HepG2 (cell line): Measurements from ENCODE around the gene CAPRIN1. TPM values are rescaled to one million over a fixed set of nuclear protein-coding genes. Genes with fewer than 3 reads are reported as not detected.

Source experiments
- ATAC-seq: fragments of 200-7000 bp; cut with Tn5 transposase; 3 replicates; pipeline ENCODE4 v1.9.1; 2020; ENCODE audit warnings: mild to moderate bottlenecking, moderate library complexity
- BruUV-seq: library from RNA; stranded (reverse); fragments of 400-500 nt; replicated peaks from 2 replicates; lab custom pipeline; 2021; lab: Mats Ljungman, UMichigan
- CTCF ChIA-PET: fragments of 300-600 bp; formaldehyde crosslinking; extraction: SDS; loops from one replicate; lab custom pipeline; 2021; ENCODE audit warnings: low total read pairs, inconsistent platforms, low intra/inter-chr PET ratio; lab: Yijun Ruan, JAX
- POLR2A ChIA-PET: fragments of 350-600 bp; sonication (Branson Sonifier 250); formaldehyde crosslinking; loops from one replicate; lab custom pipeline; 2020; ENCODE audit warnings: antibody characterized with exemption, inconsistent platforms; lab: Yijun Ruan, JAX
- DNase-seq: peaks from one replicate; pipeline ENCODE4 v3.0.0-alpha.2; 2015; ENCODE audit warnings: low spot score
- FAIRE-seq: peaks from 3 replicates; lab custom pipeline; 2011; peaks lifted over from hg19 to GRCh38; lab: Jason Lieb, UNC
- H2AFZ ChIP-seq: one replicate; pipeline ENCODE4 v1.6.1; 2011; ENCODE audit warnings: low read length, inconsistent platforms
- H3K27ac ChIP-seq: fragments of 300-600 bp; 3 replicates; pipeline ENCODE4 v1.8.0; 2011; ENCODE audit warnings: mixed run types, mild to moderate bottlenecking, mixed read lengths, low read length, inconsistent platforms; ENCODE audit not compliant: insufficient read depth; ENCODE audit errors: extremely low read length
- H3K27me3 ChIP-seq, 2 experiments: fragments of 200-600 bp in 1 of 2; 2 replicates in 1 of 2; 3 replicates in 1 of 2; pipeline versions ENCODE4 v1.6.0 to v1.8.0; 2011; ENCODE audit warnings: low read length in 2 of 2, mild to moderate bottlenecking in 2 of 2, moderate library complexity in 2 of 2, inconsistent platforms in 1 of 2; ENCODE audit not compliant: insufficient read depth in 2 of 2, control insufficient read depth in 1 of 2
- H3K36me3 ChIP-seq, 2 experiments: fragments of 200-600 bp in 1 of 2; replicated peaks in 1 of 2; 2 replicates in 1 of 2; 3 replicates in 1 of 2; pipeline versions ENCODE4 v1.5.1 to v1.8.0; 2011; ENCODE audit warnings: low read length in 2 of 2, inconsistent platforms in 1 of 2; ENCODE audit not compliant: insufficient read depth in 2 of 2, control insufficient read depth in 1 of 2
- H3K4me1 ChIP-seq: 2 replicates; pipeline ENCODE4 v1.5.1; 2012; ENCODE audit warnings: low read length, inconsistent platforms; ENCODE audit not compliant: insufficient read depth
- H3K4me2 ChIP-seq: 2 replicates; pipeline ENCODE4 v1.6.0; 2011; ENCODE audit warnings: low read depth, low read length, inconsistent platforms
- H3K4me3 ChIP-seq, 3 experiments: fragments of 200-600 bp in 1 of 3; sonication (generic), shearing (Covaris generic) in 1 of 3; replicated peaks in 1 of 3; 2 replicates each; pipeline ENCODE4 v1.5.1; 2011 to 2016; ENCODE audit warnings: low read length in 3 of 3, inconsistent platforms in 2 of 3, low read depth in 2 of 3, mild to moderate bottlenecking in 2 of 3, control low read depth in 1 of 3, mixed read lengths in 1 of 3; ENCODE audit not compliant: insufficient read depth in 1 of 3
- H3K79me2 ChIP-seq: one replicate; pipeline ENCODE4 v1.6.1; 2011; ENCODE audit warnings: low read length, inconsistent platforms; ENCODE audit not compliant: insufficient read depth
- H3K9ac ChIP-seq: 2 replicates; pipeline ENCODE4 v1.6.0; 2011; ENCODE audit warnings: mild to moderate bottlenecking, low read depth, low read length, inconsistent platforms; ENCODE audit not compliant: insufficient read depth
- H3K9me3 ChIP-seq: 2 replicates; pipeline ENCODE4 v1.5.1; 2012; ENCODE audit warnings: mild to moderate bottlenecking, low read length
- H4K20me1 ChIP-seq: 2 replicates; pipeline ENCODE4 v1.6.0; 2011; ENCODE audit warnings: inconsistent platforms, mild to moderate bottlenecking, low read length, moderate library complexity; ENCODE audit not compliant: insufficient read depth
- ATRX ChIP-seq: sonication (generic); formaldehyde crosslinking; IDR thresholded peaks from 2 replicates; pipeline ENCODE4 v1.4.0; 2020; ENCODE audit warnings: missing genetic modification reagents, borderline replicate concordance
- BCLAF1 ChIP-seq: fragments of 450-650 bp; IDR thresholded peaks from 2 replicates; pipeline ENCODE4 v1.6.1; 2017; ENCODE audit warnings: mild to moderate bottlenecking
- E2F1 ChIP-seq: sonication (generic); formaldehyde crosslinking; IDR thresholded peaks from 2 replicates; pipeline ENCODE4 v1.5.0; 2020; ENCODE audit warnings: missing genetic modification reagents
- GTF3A ChIP-seq: sonication (generic); formaldehyde crosslinking; conservative IDR thresholded peaks from 2 replicates; pipeline ENCODE4 v1.4.0; 2020; ENCODE audit warnings: mild to moderate bottlenecking, missing genetic modification reagents
- TAF15 ChIP-seq: fragments of 200-400 bp; formaldehyde crosslinking; IDR thresholded peaks from one replicate; pipeline ENCODE4 v1.6.1; 2018; ENCODE audit warnings: mild to moderate bottlenecking, low read depth, low read length; ENCODE audit not compliant: poor library complexity, severe bottlenecking
- ZBTB42 ChIP-seq: sonication (generic); formaldehyde crosslinking; IDR thresholded peaks from 2 replicates; pipeline ENCODE4 v1.5.0; 2020; ENCODE audit warnings: mild to moderate bottlenecking, missing genetic modification reagents
- ZNF230 ChIP-seq: sonication (generic); formaldehyde crosslinking; IDR thresholded peaks from 2 replicates; pipeline ENCODE4 v1.4.0; 2020; ENCODE audit warnings: mild to moderate bottlenecking, missing genetic modification reagents
- ZNF749 ChIP-seq: sonication (generic); formaldehyde crosslinking; IDR thresholded peaks from 2 replicates; pipeline ENCODE4 v1.8.0; 2022; ENCODE audit warnings: mild to moderate bottlenecking, missing genetic modification reagents, moderate library complexity, borderline replicate concordance
- ZNF777 ChIP-seq: sonication (generic); formaldehyde crosslinking; IDR thresholded peaks from 2 replicates; pipeline ENCODE4 v1.4.0; 2020; ENCODE audit warnings: missing genetic modification reagents
- ZNF891 ChIP-seq: sonication (generic); formaldehyde crosslinking; IDR thresholded peaks from 2 replicates; pipeline ENCODE4 v1.5.0; 2020; ENCODE audit warnings: mild to moderate bottlenecking, missing genetic modification reagents
- WGBS: methylation state at CpG from one replicate; pipeline ENCODE4 v1.1.6; 2017; ENCODE audit warnings: low lambda C conversion rate; 5-methylcytosine and 5-hydroxymethylcytosine counted together
- in situ Hi-C: cut with HindIII; loops from 2 replicates; pipeline ENCODE4 v1.10.0; 2017; ENCODE audit warnings: low pct_unique_long_range_greater_than_20kb; ENCODE audit not compliant: extremely low pct_ligation_motif_present
- intact Hi-C: fragments of 100-400 bp; cut with micrococcal nuclease; formaldehyde crosslinking; loops from one replicate; pipeline ENCODE4 v1.10.0; 2022; ENCODE audit not compliant: unreplicated experiment
- polyA plus RNA-seq, 8 experiments: library from polyadenylated mRNA; depleted of rRNA in 3 of 8; stranded (reverse) in 7 of 8; unstranded in 1 of 8; fragments of >200 nt; fragmentation: Illumina TruSeq in 4 of 8; extraction: Trizol in 4 of 8; gene quantifications; 2 replicates each; pipeline versions ENCODE4 v1.2.1 to v1.2.3, GENCODE V29; 2011 to 2016; ENCODE audit warnings: low read depth in 4 of 8, missing spikeins in 1 of 8, mixed read lengths in 1 of 8; ENCODE audit not compliant: insufficient read depth in 1 of 8
- total RNA-seq, 5 experiments: library from RNA; depleted of rRNA; stranded (reverse); fragments of >200 nt; fragmentation: Illumina TruSeq; extraction: Trizol; gene quantifications; 2 replicates each; pipeline ENCODE4 v1.2.3, GENCODE V29; 2016; ENCODE audit warnings: low read depth in 1 of 5
- TF ChIP-seq, protein P1 (sequence below): sonication (generic); formaldehyde crosslinking; IDR thresholded peaks from 2 replicates; pipeline ENCODE4 v1.4.0; 2020; ENCODE audit warnings: missing genetic modification reagents, borderline replicate concordance
- TF ChIP-seq, protein P2 (sequence below): sonication (generic); formaldehyde crosslinking; IDR thresholded peaks from 2 replicates; pipeline ENCODE4 v1.5.1; 2020; ENCODE audit warnings: missing genetic modification reagents, mild to moderate bottlenecking, borderline replicate concordance

Gene CAPRIN1
- total and polyA plus RNA-seq, 2 of the 13 experiments (the other 11 are each of a cell fraction or from before 2014, with no cell fraction given), result 114 to 162 TPM

DNA sequence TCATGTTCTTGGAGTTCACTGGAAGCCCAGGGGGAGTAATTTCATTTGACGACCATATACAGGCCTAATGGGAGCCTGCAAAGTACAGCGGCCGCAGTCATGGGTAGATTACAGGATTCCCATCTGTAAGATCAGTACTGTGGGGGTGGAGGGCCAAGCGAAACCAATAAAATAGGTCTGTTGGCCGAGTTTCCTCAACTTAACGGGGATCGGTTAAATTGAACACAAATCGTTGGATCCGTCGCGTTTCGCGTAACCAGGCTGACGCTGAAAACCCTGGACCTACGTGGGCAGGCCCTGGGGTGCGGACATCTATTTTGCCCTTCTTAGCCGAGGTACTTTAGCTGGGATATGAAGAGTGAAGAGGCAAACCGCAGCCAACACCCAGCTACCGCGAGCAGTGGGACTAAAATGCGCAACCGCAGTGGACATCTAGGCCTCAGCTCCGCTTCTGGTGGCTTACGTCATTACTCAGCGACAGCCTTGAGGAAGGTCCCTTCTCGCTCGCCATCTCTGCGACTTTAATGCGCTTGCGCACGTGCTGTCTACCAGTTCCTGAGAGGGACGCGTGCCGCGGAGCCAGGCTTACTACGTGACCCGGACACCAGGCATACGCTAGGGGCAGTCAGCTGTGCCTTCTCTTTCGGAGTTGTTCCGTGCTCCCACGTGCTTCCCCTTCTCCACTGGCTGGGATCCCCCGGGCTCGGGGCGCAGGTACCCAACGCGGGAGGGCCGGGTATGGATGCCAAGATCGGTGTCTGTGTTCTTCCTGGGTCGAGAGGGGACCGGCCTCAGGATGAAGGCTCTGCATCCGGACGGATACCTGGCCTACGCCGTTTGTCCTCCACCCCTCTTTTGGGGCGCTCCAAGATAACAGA lies 53.8 kb downstream of the CAPRIN1 start, which contains the start of gene NAT10 (continued):
- TF ChIP-seq BCLAF1, result no peak

DNA sequence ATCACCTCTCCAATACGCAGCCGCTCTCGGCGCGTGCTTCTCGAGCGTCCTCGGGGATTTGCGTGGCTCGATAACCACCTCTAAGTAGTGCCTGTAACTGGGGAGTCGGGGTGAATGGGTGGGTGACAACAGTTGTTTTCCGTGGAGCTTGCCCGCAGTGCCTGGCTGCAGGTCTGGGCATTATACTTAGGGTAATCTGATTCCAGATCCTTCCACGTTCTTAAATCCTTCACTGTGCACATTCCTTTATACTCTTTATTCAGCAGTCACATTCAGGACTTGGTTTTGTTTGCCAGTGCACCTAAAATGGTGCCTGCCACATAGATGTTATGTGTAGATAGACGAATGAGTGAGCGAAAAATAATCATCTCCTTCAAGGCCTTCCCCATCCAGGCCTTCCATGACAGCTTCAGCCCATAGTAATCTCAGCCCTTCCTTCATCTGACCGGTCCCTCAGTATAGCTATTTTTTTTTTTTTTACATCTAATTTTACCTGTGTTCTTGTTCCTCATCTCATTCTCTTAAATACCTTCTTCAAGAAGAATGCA lies 54.5 kb downstream of the CAPRIN1 start:
- intact Hi-C loops, result loop anchor here (1.0 kb wide), 2 partner anchors 55 to 109 kb away; partner anchors contain the start of gene CAPRIN1
- ChIA-PET POLR2A (interaction anchor here (0.9 to 2.2 kb wide), 8 partner anchors 9 to 810 kb away, joined by 3 to 30 read pairs (median 6); partner anchors contain the start of genes ABTB2, APIP, CAPRIN1 and PDHX), CTCF (no interaction called here)
- Histone ChIP-seq H2AFZ (no peak overlapping the region), H3K27me3 (no peaks in the 10 kb centered on the region; a peak in 1 of 5 replicates), H4K20me1 (no peaks in the 10 kb centered on the region), H3K9me3 (no peaks in the 10 kb centered on the region), H3K79me2 (peaks cover 39% of the 10 kb centered on the region), H3K27ac (peak overlapping the region; percentile 88), H3K4me2 (peak overlapping the region; percentile 93), H3K9ac (peak overlapping the region; percentile 97), H3K4me1 (peaks cover 27% of the 10 kb centered on the region), H3K4me3 (peak overlapping the region; percentile 89 to 92 (median 91)), H3K36me3 (peaks cover 8 to 37% of the 10 kb centered on the region in 2 experiments)
- FAIRE-seq, result no peak
- TSS peak; percentile 44 for BruUV-seq
- DNase-seq, result peak; percentile 6
- peak; percentile 24 for ATAC-seq
- 0% methylated on average over 15 of the region's 17 CpGs for WGBS
- in situ Hi-C loops, result no loop called here
- TF ChIP-seq, protein P1, sequence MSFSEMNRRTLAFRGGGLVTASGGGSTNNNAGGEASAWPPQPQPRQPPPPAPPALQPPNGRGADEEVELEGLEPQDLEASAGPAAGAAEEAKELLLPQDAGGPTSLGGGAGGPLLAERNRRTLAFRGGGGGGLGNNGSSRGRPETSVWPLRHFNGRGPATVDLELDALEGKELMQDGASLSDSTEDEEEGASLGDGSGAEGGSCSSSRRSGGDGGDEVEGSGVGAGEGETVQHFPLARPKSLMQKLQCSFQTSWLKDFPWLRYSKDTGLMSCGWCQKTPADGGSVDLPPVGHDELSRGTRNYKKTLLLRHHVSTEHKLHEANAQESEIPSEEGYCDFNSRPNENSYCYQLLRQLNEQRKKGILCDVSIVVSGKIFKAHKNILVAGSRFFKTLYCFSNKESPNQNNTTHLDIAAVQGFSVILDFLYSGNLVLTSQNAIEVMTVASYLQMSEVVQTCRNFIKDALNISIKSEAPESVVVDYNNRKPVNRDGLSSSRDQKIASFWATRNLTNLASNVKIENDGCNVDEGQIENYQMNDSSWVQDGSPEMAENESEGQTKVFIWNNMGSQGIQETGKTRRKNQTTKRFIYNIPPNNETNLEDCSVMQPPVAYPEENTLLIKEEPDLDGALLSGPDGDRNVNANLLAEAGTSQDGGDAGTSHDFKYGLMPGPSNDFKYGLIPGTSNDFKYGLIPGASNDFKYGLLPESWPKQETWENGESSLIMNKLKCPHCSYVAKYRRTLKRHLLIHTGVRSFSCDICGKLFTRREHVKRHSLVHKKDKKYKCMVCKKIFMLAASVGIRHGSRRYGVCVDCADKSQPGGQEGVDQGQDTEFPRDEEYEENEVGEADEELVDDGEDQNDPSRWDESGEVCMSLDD (CRISPR knock-in tag), result peak; percentile 43; the same call in 1 of the 2 replicates
- TF ChIP-seq ZNF749 (CRISPR knock-in tag) (0 out of 2 replicates have a peak, but pooled peaks have one; percentile 25), GTF3A (CRISPR knock-in tag) (no peak), ZNF891 (CRISPR knock-in tag) (peak; percentile 25; the same call in 1 of the 2 replicates), ZNF777 (peak; percentile 2; the same call in 1 of the 2 replicates), ZNF230 (CRISPR knock-in tag) (no peak), ZBTB42 (CRISPR knock-in tag) (0 out of 2 replicates have a peak, but pooled peaks have one; percentile 71), ATRX (CRISPR knock-in tag) (no peak), TAF15 (peak; percentile 11), E2F1 (0 out of 2 replicates have a peak, but pooled peaks have one; percentile 14)
- TF ChIP-seq, protein P2, sequence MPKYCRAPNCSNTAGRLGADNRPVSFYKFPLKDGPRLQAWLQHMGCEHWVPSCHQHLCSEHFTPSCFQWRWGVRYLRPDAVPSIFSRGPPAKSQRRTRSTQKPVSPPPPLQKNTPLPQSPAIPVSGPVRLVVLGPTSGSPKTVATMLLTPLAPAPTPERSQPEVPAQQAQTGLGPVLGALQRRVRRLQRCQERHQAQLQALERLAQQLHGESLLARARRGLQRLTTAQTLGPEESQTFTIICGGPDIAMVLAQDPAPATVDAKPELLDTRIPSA (CRISPR knock-in tag), result 0 out of 2 replicates have a peak, but pooled peaks have one; percentile 87
